H1 (cell line): ENCODE measurements around the gene NRP2. TPM values are rescaled to one million over a fixed set of nuclear protein-coding genes. Genes with fewer than 3 reads are reported as not detected.
A peak's percentile ranks its signal among the peaks of the same experiment; 100 is the strongest.

ENCODE experiments used
- CTCF ChIA-PET: fragments of 300-600 bp; sonication (Branson Sonifier 250); formaldehyde crosslinking; loops from one replicate; lab custom pipeline; 2021; ENCODE audit not compliant: partially characterized antibody; lab: Charles Lee
- POLR2A ChIA-PET: fragments of 300-600 bp; sonication (Branson Sonifier 250); formaldehyde crosslinking; loops from one replicate; lab custom pipeline; 2021; ENCODE audit warnings: inconsistent platforms; ENCODE audit not compliant: partially characterized antibody; lab: Charles Lee
- DNase-seq, 2 experiments: peaks; one replicate each; pipeline versions ENCODE4 v3.0.0 to v3.0.0-alpha.2; 2010 to 2022; ENCODE audit warnings: low spot score in 2 of 2, low read depth in 1 of 2, mixed read lengths in 1 of 2
- FAIRE-seq: peaks from 2 replicates; lab custom pipeline; 2011; peaks lifted over from hg19 to GRCh38; lab: Jason Lieb, UNC
- H2AFZ ChIP-seq: 2 replicates; pipeline ENCODE4 v1.8.1; 2012; ENCODE audit warnings: low read length, inconsistent platforms
- H2AK5ac ChIP-seq: 2 replicates; pipeline ENCODE4 v1.6.1; 2013; ENCODE audit warnings: low read depth, low read length
- H2BK120ac ChIP-seq: replicated peaks from 2 replicates; pipeline ENCODE3; 2013; ENCODE audit warnings: low read depth, low read length, inconsistent platforms
- H2BK12ac ChIP-seq: 2 replicates; pipeline ENCODE4 v1.6.1; 2013; ENCODE audit warnings: low read depth, low read length
- H2BK15ac ChIP-seq: 2 replicates; pipeline ENCODE4 v1.6.1; 2013; ENCODE audit warnings: low read length
- H2BK20ac ChIP-seq: 2 replicates; pipeline ENCODE4 v1.6.1; 2013; ENCODE audit warnings: low read length
- H2BK5ac ChIP-seq: 2 replicates; pipeline ENCODE4 v1.6.1; 2013; ENCODE audit warnings: low read depth, low read length
- H3K14ac ChIP-seq: 2 replicates; pipeline ENCODE4 v1.6.1; 2013; ENCODE audit warnings: inconsistent platforms; ENCODE audit not compliant: insufficient read length
- H3K18ac ChIP-seq: 2 replicates; pipeline ENCODE4 v1.6.1; 2013; ENCODE audit warnings: low read length; ENCODE audit errors: extremely low read depth
- H3K23ac ChIP-seq: 2 replicates; pipeline ENCODE4 v1.6.1; 2013; ENCODE audit warnings: inconsistent platforms; ENCODE audit not compliant: insufficient read length
- H3K23me2 ChIP-seq: 2 replicates; pipeline ENCODE4 v1.6.1; 2013; ENCODE audit warnings: low read depth, low read length
- H3K27ac ChIP-seq: 2 replicates; pipeline ENCODE4 v1.6.1; 2011; ENCODE audit warnings: low read depth, low read length, inconsistent platforms
- H3K27me3 ChIP-seq, 4 experiments: replicated peaks in 1 of 4; 1 replicate in 1 of 4; 2 replicates in 3 of 4; pipeline versions ENCODE4 v1.6.1 to v1.8.1; 2011 to 2013; ENCODE audit warnings: low read length in 3 of 4, mild to moderate bottlenecking in 3 of 4, inconsistent platforms in 2 of 4, mixed read lengths in 2 of 4, moderate library complexity in 1 of 4; ENCODE audit not compliant: control insufficient read depth in 3 of 4, insufficient read depth in 3 of 4; ENCODE audit errors: extremely low read depth in 1 of 4
- H3K36me3 ChIP-seq, 4 experiments: 2 replicates each; pipeline versions ENCODE4 v1.6.1 to v1.8.1; 2011 to 2013; ENCODE audit warnings: mild to moderate bottlenecking in 4 of 4, low read length in 3 of 4, moderate library complexity in 2 of 4, control low read depth in 1 of 4, inconsistent platforms in 1 of 4; ENCODE audit not compliant: insufficient read depth in 4 of 4, control insufficient read depth in 2 of 4
- H3K4ac ChIP-seq: replicated peaks from 2 replicates; pipeline ENCODE3; 2013; ENCODE audit warnings: low read length, low read depth, mixed read lengths, inconsistent platforms; ENCODE audit not compliant: insufficient read length
- H3K4me1 ChIP-seq, 4 experiments: replicated peaks in 1 of 4; 1 replicate in 1 of 4; 2 replicates in 3 of 4; pipeline versions ENCODE4 v1.6.1 to v1.8.1; 2011 to 2013; ENCODE audit warnings: low read length in 3 of 4, inconsistent platforms in 2 of 4, mixed read lengths in 1 of 4; ENCODE audit not compliant: insufficient read depth in 4 of 4, control insufficient read depth in 3 of 4
- H3K4me2 ChIP-seq, 2 experiments: 2 replicates each; pipeline versions ENCODE4 v1.6.1 to v1.8.1; 2011 to 2013; ENCODE audit warnings: low read depth in 2 of 2, low read length in 2 of 2, control low read depth in 1 of 2, inconsistent platforms in 1 of 2, mild to moderate bottlenecking in 1 of 2; ENCODE audit not compliant: insufficient read depth in 1 of 2
- H3K4me3 ChIP-seq, 4 experiments: fragments of 200-600, 300-600 bp in 1 of 4; sonication (generic), shearing (Covaris generic), sonication (Bioruptor Twin) in 1 of 4; 2 replicates each; pipeline versions ENCODE4 v1.5.1 to v1.8.1; 2011 to 2016; ENCODE audit warnings: low read length in 4 of 4, low read depth in 3 of 4, control low read depth in 2 of 4, inconsistent platforms in 2 of 4, mild to moderate bottlenecking in 2 of 4, mixed read lengths in 1 of 4, moderate library complexity in 1 of 4; ENCODE audit not compliant: insufficient read depth in 2 of 4; ENCODE audit errors: extremely low read depth in 1 of 4
- H3K56ac ChIP-seq: replicated peaks from 2 replicates; pipeline ENCODE3; 2013; ENCODE audit warnings: low read depth, mild to moderate bottlenecking, mixed read lengths, low read length, inconsistent platforms; ENCODE audit not compliant: insufficient read length
- H3K79me1 ChIP-seq: 2 replicates; pipeline ENCODE4 v1.6.1; 2013; ENCODE audit warnings: low read depth, low read length, control low read depth
- H3K79me2 ChIP-seq, 2 experiments: 2 replicates each; pipeline versions ENCODE4 v1.6.1 to v1.8.1; 2012 to 2013; ENCODE audit warnings: low read length in 2 of 2, mild to moderate bottlenecking in 2 of 2, inconsistent platforms in 1 of 2; ENCODE audit not compliant: insufficient read depth in 2 of 2, control insufficient read depth in 1 of 2
- H3K9ac ChIP-seq, 4 experiments: replicated peaks in 1 of 4; 1 replicate in 1 of 4; 2 replicates in 3 of 4; pipeline versions ENCODE4 v1.6.1 to v1.8.1; 2011 to 2013; ENCODE audit warnings: low read depth in 3 of 4, low read length in 3 of 4, control low read depth in 2 of 4, mild to moderate bottlenecking in 2 of 4, moderate library complexity in 2 of 4, inconsistent platforms in 1 of 4; ENCODE audit errors: extremely low read depth in 1 of 4
- H3K9me3 ChIP-seq, 2 experiments: 2 replicates each; pipeline versions ENCODE4 v1.6.1 to v1.8.1; 2012 to 2013; ENCODE audit warnings: mild to moderate bottlenecking in 2 of 2, moderate library complexity in 2 of 2, control low read depth in 1 of 2, inconsistent platforms in 1 of 2, low read depth in 1 of 2, low read length in 1 of 2, mixed read lengths in 1 of 2; ENCODE audit not compliant: insufficient read depth in 2 of 2
- H4K20me1 ChIP-seq, 2 experiments: replicated peaks in 1 of 2; 2 replicates each; pipeline versions ENCODE3 to v1.8.1; 2011 to 2013; ENCODE audit warnings: inconsistent platforms in 2 of 2, low read length in 2 of 2, mild to moderate bottlenecking in 1 of 2; ENCODE audit not compliant: insufficient read depth in 2 of 2, control insufficient read depth in 1 of 2
- H4K5ac ChIP-seq: 2 replicates; pipeline ENCODE4 v1.6.1; 2013; ENCODE audit warnings: low read length, low read depth, mixed read lengths, inconsistent platforms; ENCODE audit not compliant: insufficient read length
- H4K8ac ChIP-seq: 2 replicates; pipeline ENCODE4 v1.8.0; 2013; ENCODE audit warnings: mild to moderate bottlenecking, moderate library complexity, low read length, inconsistent platforms; ENCODE audit not compliant: insufficient read depth; ENCODE audit errors: extremely low read depth
- H4K91ac ChIP-seq: replicated peaks from 2 replicates; pipeline ENCODE3; 2013; ENCODE audit warnings: low read length, mixed read lengths, inconsistent platforms; ENCODE audit not compliant: insufficient read length
- KDM4A ChIP-seq: IDR thresholded peaks from one replicate; pipeline ENCODE4 v1.7.1; 2012; ENCODE audit warnings: low read depth, mild to moderate bottlenecking, moderate library complexity, low read length, inconsistent platforms; ENCODE audit not compliant: severe bottlenecking
- MAFK ChIP-seq: IDR thresholded peaks from 2 replicates; pipeline ENCODE4 v1.6.1; 2012; ENCODE audit warnings: low read depth, mild to moderate bottlenecking, improper control_type of control experiment, low read length
- PHF8 ChIP-seq: fragments of 200-600 bp; sonication (generic); conservative IDR thresholded peaks from 2 replicates; pipeline ENCODE4 v1.7.1; 2012; ENCODE audit warnings: low read depth, mild to moderate bottlenecking, inconsistent platforms, low read length, moderate library complexity
- YY1 ChIP-seq: IDR thresholded peaks from 2 replicates; pipeline ENCODE4 v1.6.1; 2011; ENCODE audit warnings: low read depth, mild to moderate bottlenecking, low read length
- polyA plus RNA-seq, 7 experiments: library from polyadenylated mRNA; depleted of rRNA in 3 of 7; stranded (reverse) in 5 of 7; unstranded in 2 of 7; fragments of >200 nt in 5 of 7; fragments of 200-250 nt in 2 of 7; gene quantifications; 1 replicate in 5 of 7; 2 replicates in 1 of 7; 4 replicates in 1 of 7; pipeline versions ENCODE4 v1.2.1 to v1.2.3, GENCODE V29; 2011 to 2013; ENCODE audit warnings: missing spikeins in 2 of 7, mixed read lengths in 2 of 7
- total RNA-seq: library from RNA; stranded (reverse); fragmentation: NEBNext Ultra II Directional; extraction: Animal tissue kit (Norgen Biotek cat#: 25700); gene quantifications from 2 replicates; pipeline ENCODE4 v1.2.1, GENCODE V29; 2021

The NRP2 gene
- total and polyA plus RNA-seq, 2 of the 8 experiments (the other 6 are each of a cell fraction or from before 2014, with no cell fraction given), result 32.0 to 37.8 TPM

GRCh38 chr2:205637320-205637602 is 45.0 kb upstream of the NRP2 start:
- FAIRE-seq (no peak), DNase-seq (no peak)
- H3K56ac ChIP-seq, result no peak overlapping the region
- no peaks in the 10 kb centered on the region for H3K79me1 ChIP-seq
- no peaks in the 10 kb centered on the region for H3K23me2 ChIP-seq
- no peak overlapping the region for H3K4me2 ChIP-seq
- H3K23ac ChIP-seq, result no peak overlapping the region
- no peak overlapping the region for H3K27ac ChIP-seq
- no peak overlapping the region for H3K4ac ChIP-seq
- H2BK12ac ChIP-seq, result no peak overlapping the region
- no peaks in the 10 kb centered on the region for H3K79me2 ChIP-seq
- no peak overlapping the region for H2BK120ac ChIP-seq
- no peak overlapping the region for H3K14ac ChIP-seq
- H4K5ac ChIP-seq, result no peak overlapping the region
- ChIA-PET CTCF (interaction anchor here (0.6 to 1.6 kb wide), 4 partner anchors 9 to 1613 kb away, joined by 3 to 5 read pairs (median 3); no protein-coding TSS in a partner anchor), POLR2A (no interaction called here)
- no peak overlapping the region for H2BK5ac ChIP-seq
- H2AFZ ChIP-seq, result 0 out of 2 replicates have a peak overlapping the region, but pooled peaks have one; percentile 62
- no peak overlapping the region for H2BK15ac ChIP-seq
- peaks cover 0 to 2% (median 0%) of the 10 kb centered on the region in 4 experiments; a peak in 1 of 7 replicates for H3K4me1 ChIP-seq
- H3K18ac ChIP-seq, result no peak overlapping the region
- no peak overlapping the region for H2AK5ac ChIP-seq
- H4K91ac ChIP-seq, result no peak overlapping the region
- H3K9ac ChIP-seq, result no peak overlapping the region
- no peak overlapping the region for H2BK20ac ChIP-seq
- H4K20me1 ChIP-seq, result no peaks in the 10 kb centered on the region
- no peak overlapping the region for H3K4me3 ChIP-seq
- H3K27me3 ChIP-seq, result no peaks in the 10 kb centered on the region; a peak in 1 of 7 replicates
- H4K8ac ChIP-seq, result no peak overlapping the region
- TF ChIP-seq KDM4A (no peak), PHF8 (no peak), YY1 (no peak), MAFK (no peak)
- 0 out of 4 replicates have a peak, but pooled peaks cover 0 to 2% of the 10 kb centered on the region in 2 experiments for H3K9me3 ChIP-seq
- no peaks in the 10 kb centered on the region for H3K36me3 ChIP-seq
